ENCODE measurements around the gene ZNF862.

DNA sequence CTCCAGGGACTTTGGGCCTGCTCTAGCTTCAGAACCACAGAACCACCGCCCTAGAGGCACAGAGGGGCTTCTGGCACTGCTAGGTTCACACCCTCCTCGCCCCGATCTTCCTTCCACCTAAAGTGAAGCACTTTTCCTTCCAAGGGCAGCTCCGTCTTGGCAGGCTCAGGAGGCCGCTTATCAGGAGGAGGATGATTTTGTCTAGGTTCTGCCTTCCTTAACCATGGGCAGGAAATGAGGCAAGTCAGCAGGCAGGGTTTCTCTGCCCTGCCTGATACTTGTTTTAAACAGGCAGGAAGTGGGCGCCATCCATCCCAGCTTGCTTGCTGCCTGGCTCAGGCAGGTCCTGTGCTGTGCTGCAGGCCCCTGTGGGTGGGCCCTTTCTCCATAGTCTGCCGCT, 27.3 kb downstream of the ZNF862 start:
- TF ChIP-seq, protein P1, sequence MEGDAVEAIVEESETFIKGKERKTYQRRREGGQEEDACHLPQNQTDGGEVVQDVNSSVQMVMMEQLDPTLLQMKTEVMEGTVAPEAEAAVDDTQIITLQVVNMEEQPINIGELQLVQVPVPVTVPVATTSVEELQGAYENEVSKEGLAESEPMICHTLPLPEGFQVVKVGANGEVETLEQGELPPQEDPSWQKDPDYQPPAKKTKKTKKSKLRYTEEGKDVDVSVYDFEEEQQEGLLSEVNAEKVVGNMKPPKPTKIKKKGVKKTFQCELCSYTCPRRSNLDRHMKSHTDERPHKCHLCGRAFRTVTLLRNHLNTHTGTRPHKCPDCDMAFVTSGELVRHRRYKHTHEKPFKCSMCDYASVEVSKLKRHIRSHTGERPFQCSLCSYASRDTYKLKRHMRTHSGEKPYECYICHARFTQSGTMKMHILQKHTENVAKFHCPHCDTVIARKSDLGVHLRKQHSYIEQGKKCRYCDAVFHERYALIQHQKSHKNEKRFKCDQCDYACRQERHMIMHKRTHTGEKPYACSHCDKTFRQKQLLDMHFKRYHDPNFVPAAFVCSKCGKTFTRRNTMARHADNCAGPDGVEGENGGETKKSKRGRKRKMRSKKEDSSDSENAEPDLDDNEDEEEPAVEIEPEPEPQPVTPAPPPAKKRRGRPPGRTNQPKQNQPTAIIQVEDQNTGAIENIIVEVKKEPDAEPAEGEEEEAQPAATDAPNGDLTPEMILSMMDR (IDR thresholded peaks at IDR 0.05) = no peak
- TF ChIP-seq EP300 (IDR thresholded peaks at IDR 0.05) = no peak
- no peak for TF ChIP-seq POLR2AphosphoS5 (IDR thresholded peaks at IDR 0.05)
- no peak for TF ChIP-seq POLR2A (IDR thresholded peaks at IDR 0.05)
